ENCODE results near the gene LRRC31.

The LRRC31 gene

DNA sequence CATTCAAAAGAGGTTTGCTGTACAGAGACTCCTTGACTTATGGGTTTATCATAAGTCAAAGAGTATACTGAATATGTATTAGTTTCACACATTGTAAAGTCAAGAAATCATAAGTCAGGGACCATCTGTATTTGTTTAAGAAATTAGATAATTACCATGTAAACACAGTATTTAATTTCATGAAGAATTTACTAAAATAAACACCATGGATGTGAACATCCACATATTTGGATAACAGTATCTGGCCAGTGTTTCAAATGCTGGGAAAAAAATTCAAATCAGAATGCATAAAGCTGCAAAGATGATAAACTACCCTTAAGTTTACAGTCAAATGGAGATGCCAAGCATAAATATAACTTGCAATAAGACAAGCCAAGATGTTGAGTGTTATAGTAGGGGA is 79.5 kb downstream of the LRRC31 start (continued):
- TF ChIP-seq ZNF529 (tag by site-specific recombination; IDR thresholded peaks at IDR 0.05; ENCODE audit: insufficient replicate concordance) = no peak
- no peak for TF ChIP-seq ZNF202 (tag by site-specific recombination; IDR thresholded peaks at IDR 0.05; ENCODE audit: borderline replicate concordance)
- no peak for TF ChIP-seq ZBTB8A (tag by site-specific recombination; IDR thresholded peaks at IDR 0.05)
- no peak for TF ChIP-seq SCRT1 (tag by site-specific recombination; IDR thresholded peaks at IDR 0.05; ENCODE audit: borderline replicate concordance)
- TF ChIP-seq, protein P1, sequence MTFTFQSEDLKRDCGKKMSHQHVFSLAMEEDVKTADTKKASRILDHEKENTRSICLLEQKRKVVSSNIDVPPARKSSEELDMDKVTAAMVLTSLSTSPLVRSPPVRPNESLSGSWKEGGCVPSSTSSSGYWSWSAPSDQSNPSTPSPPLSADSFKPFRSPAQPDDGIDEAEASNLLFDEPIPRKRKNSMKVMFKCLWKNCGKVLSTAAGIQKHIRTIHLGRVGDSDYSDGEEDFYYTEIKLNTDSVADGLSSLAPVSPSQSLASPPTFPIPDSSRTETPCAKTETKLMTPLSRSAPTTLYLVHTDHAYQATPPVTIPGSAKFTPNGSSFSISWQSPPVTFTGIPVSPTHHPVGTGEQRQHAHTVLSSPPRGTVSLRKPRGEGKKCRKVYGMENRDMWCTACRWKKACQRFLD (tag by site-specific recombination; IDR thresholded peaks at IDR 0.05) = no peak
- TF ChIP-seq, protein P2, sequence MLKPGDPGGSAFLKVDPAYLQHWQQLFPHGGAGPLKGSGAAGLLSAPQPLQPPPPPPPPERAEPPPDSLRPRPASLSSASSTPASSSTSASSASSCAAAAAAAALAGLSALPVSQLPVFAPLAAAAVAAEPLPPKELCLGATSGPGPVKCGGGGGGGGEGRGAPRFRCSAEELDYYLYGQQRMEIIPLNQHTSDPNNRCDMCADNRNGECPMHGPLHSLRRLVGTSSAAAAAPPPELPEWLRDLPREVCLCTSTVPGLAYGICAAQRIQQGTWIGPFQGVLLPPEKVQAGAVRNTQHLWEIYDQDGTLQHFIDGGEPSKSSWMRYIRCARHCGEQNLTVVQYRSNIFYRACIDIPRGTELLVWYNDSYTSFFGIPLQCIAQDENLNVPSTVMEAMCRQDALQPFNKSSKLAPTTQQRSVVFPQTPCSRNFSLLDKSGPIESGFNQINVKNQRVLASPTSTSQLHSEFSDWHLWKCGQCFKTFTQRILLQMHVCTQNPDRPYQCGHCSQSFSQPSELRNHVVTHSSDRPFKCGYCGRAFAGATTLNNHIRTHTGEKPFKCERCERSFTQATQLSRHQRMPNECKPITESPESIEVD (tag by site-specific recombination; IDR thresholded peaks at IDR 0.05) = no peak
- TF ChIP-seq, protein P3, sequence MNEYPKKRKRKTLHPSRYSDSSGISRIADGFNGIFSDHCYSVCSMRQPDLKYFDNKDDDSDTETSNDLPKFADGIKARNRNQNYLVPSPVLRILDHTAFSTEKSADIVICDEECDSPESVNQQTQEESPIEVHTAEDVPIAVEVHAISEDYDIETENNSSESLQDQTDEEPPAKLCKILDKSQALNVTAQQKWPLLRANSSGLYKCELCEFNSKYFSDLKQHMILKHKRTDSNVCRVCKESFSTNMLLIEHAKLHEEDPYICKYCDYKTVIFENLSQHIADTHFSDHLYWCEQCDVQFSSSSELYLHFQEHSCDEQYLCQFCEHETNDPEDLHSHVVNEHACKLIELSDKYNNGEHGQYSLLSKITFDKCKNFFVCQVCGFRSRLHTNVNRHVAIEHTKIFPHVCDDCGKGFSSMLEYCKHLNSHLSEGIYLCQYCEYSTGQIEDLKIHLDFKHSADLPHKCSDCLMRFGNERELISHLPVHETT (tag by site-specific recombination; IDR thresholded peaks at IDR 0.05) = no peak
- TF ChIP-seq ZEB2 (tag by site-specific recombination; IDR thresholded peaks at IDR 0.05) = no peak
- TF ChIP-seq, protein P4, sequence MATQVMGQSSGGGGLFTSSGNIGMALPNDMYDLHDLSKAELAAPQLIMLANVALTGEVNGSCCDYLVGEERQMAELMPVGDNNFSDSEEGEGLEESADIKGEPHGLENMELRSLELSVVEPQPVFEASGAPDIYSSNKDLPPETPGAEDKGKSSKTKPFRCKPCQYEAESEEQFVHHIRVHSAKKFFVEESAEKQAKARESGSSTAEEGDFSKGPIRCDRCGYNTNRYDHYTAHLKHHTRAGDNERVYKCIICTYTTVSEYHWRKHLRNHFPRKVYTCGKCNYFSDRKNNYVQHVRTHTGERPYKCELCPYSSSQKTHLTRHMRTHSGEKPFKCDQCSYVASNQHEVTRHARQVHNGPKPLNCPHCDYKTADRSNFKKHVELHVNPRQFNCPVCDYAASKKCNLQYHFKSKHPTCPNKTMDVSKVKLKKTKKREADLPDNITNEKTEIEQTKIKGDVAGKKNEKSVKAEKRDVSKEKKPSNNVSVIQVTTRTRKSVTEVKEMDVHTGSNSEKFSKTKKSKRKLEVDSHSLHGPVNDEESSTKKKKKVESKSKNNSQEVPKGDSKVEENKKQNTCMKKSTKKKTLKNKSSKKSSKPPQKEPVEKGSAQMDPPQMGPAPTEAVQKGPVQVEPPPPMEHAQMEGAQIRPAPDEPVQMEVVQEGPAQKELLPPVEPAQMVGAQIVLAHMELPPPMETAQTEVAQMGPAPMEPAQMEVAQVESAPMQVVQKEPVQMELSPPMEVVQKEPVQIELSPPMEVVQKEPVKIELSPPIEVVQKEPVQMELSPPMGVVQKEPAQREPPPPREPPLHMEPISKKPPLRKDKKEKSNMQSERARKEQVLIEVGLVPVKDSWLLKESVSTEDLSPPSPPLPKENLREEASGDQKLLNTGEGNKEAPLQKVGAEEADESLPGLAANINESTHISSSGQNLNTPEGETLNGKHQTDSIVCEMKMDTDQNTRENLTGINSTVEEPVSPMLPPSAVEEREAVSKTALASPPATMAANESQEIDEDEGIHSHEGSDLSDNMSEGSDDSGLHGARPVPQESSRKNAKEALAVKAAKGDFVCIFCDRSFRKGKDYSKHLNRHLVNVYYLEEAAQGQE (tag by site-specific recombination; IDR thresholded peaks at IDR 0.05) = no peak
- TF ChIP-seq IKZF3 (tag by site-specific recombination; IDR thresholded peaks at IDR 0.05) = no peak
- TF ChIP-seq, protein P5, sequence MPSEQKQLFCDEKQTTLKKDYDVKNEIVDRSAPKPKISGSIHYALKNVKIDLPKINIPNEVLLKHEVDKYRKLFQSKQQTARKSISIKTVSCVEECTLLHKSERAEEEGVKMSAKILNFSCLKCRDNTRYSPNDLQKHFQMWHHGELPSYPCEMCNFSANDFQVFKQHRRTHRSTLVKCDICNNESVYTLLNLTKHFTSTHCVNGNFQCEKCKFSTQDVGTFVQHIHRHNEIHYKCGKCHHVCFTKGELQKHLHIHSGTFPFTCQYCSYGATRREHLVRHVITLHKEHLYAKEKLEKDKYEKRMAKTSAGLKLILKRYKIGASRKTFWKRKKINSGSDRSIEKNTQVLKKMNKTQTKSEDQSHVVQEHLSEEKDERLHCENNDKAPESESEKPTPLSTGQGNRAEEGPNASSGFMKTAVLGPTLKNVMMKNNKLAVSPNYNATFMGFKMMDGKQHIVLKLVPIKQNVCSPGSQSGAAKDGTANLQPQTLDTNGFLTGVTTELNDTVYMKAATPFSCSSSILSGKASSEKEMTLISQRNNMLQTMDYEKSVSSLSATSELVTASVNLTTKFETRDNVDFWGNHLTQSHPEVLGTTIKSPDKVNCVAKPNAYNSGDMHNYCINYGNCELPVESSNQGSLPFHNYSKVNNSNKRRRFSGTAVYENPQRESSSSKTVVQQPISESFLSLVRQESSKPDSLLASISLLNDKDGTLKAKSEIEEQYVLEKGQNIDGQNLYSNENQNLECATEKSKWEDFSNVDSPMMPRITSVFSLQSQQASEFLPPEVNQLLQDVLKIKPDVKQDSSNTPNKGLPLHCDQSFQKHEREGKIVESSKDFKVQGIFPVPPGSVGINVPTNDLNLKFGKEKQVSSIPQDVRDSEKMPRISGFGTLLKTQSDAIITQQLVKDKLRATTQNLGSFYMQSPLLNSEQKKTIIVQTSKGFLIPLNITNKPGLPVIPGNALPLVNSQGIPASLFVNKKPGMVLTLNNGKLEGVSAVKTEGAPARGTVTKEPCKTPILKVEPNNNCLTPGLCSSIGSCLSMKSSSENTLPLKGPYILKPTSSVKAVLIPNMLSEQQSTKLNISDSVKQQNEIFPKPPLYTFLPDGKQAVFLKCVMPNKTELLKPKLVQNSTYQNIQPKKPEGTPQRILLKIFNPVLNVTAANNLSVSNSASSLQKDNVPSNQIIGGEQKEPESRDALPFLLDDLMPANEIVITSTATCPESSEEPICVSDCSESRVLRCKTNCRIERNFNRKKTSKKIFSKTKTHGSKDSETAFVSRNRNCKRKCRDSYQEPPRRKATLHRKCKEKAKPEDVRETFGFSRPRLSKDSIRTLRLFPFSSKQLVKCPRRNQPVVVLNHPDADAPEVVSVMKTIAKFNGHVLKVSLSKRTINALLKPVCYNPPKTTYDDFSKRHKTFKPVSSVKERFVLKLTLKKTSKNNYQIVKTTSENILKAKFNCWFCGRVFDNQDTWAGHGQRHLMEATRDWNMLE (tag by site-specific recombination; conservative IDR thresholded peaks at IDR 0.05; ENCODE audit: low read depth) = no peak
- TF ChIP-seq ZNF341 (tag by site-specific recombination; IDR thresholded peaks at IDR 0.05; ENCODE audit: low read depth) = no peak
